GM12801 (cell line): Measurements from ENCODE around the gene RASGRF1.

Experiments used
- CTCF ChIP-seq: IDR thresholded peaks from one replicate; pipeline ENCODE4 v1.5.1; 2011; ENCODE audit warnings: control low read depth; ENCODE audit not compliant: insufficient read length; ENCODE audit errors: extremely low read depth

The RASGRF1 gene

DNA sequence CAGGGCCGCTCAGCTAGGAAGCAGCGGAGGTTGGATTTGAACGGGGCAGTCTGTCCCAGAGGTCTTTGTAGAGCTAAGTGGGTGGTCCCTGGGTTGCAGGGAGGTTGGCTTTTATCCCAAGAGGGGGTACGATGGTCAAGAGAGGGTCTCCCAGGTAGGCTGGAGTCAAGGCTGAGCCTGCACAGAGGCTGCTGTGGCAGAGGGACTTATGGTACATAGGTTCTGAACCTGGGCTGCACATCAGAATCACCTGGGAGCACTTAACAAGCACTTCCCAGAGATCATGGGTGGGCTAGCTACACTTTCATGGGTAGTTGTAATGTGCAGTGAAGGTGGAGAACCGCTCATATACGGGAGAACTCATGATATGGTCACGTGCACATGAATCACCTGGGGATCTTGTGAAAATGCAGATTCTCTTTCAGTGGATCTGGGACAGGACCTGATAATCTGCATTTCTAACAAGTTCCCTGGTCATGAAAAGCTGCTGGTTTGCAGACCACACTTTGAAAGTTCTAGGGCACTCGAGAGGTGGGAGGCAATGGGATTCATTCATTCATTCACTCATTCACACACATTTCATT lies 2.9 kb upstream of the RASGRF1 start:
- TF ChIP-seq CTCF, result no peak

- TF ChIP-seq CTCF, result no peak
Measured at GRCh38 chr15:79092382-79092781, 1.8 kb upstream of the RASGRF1 start.

DNA sequence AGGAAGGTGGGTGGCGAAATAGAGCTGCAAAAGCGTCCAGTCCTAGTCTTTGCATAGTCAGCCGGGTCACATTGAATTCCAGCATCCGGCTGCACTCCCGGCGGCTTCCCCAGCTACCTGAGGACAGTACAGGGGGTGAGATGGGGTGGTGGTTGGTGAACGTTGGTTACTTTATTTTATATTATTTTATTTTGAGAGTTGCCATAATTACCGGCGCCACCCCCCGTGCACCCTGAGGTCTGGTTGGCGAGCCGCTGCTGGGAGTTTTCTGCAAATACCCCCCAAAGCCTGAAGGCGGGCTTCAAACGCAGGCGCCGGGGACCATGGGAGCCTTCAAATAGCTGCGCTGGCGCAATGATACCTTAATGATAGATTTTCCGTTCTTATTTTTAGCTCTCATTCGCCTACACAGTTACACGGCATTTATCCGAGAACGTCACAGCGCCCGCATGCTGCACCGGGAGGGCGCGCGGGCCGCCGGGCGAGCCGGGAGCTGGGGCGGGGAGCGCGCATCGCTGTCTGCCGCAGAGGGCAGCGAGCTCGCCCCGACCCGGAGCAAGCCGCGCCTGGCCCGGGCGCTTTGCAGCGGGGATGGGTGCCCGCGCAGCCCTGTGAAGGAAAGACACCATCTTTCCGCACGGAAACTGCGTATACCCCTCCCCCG lies 756 bp upstream of the RASGRF1 start:
- no peak for TF ChIP-seq CTCF

- no peak for TF ChIP-seq CTCF
Measured at GRCh38 chr15:79089890-79090486, 592 bp downstream of the RASGRF1 start.

DNA sequence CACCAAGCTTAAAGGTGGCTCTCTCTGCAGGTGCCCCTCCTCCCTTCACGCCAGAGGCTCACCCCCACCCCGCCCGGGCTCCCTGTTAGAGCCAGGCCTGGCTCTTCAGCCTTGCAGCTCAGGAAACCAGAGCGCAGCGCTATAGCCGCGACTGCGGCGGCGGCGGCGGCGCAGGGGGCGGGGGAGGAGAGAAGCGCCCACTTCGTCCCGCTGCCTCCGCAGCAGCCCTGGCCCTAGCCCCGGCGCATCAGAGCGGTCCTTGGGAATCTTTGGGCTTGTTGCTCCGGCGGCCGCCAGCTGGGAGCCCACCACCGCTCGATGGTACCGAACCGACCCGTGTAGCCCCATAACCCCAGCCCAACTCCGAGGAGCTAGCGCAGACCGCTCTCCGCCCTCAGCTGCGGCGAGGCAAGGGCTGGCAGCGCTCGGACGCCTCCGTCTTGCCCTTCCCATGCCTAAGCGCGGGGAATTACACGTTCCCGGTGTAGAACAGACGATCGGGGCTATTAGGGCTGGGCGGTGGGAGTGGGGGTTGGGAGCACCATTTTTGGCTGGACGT lies 1.2 kb downstream of the RASGRF1 start:
- no peak for TF ChIP-seq CTCF

GRCh38 chr15:79088426-79089205 lies 2.0 kb downstream of the RASGRF1 start:
- no peak for TF ChIP-seq CTCF

DNA sequence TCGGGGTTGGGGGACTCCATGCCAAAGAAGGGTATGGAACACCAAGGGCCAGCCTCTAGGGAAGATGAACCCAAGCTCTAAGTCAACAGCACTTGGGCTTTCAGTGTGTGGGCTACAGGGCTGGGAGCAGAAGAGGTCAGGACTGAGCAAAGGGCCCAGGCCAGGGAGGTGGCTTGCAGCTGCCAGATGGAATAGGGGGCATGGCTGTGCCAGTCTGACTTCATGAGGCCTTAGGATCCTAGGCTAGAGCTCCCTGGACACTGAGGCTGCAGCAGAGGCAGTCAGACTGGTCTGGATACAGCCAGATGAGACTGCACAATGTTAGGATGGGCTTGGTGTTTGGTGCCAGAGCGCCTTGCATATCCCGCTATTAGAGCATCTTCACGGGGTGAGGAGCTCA lies 3.8 kb downstream of the RASGRF1 start:
- TF ChIP-seq CTCF, result no peak
